Activated CD8-positive, alpha-beta memory T cell treated with anti-CD3 and anti-CD28 coated beads, Interleukin-2, amount 50 U/mL, for 24 hours (primary cell): ENCODE results near the gene PPP2R2B.

Experiments used
- DNase-seq: peaks from one replicate; pipeline ENCODE4 v3.0.0-alpha.2; 2020; ENCODE audit errors: extremely low read depth

PPP2R2B gene

DNA sequence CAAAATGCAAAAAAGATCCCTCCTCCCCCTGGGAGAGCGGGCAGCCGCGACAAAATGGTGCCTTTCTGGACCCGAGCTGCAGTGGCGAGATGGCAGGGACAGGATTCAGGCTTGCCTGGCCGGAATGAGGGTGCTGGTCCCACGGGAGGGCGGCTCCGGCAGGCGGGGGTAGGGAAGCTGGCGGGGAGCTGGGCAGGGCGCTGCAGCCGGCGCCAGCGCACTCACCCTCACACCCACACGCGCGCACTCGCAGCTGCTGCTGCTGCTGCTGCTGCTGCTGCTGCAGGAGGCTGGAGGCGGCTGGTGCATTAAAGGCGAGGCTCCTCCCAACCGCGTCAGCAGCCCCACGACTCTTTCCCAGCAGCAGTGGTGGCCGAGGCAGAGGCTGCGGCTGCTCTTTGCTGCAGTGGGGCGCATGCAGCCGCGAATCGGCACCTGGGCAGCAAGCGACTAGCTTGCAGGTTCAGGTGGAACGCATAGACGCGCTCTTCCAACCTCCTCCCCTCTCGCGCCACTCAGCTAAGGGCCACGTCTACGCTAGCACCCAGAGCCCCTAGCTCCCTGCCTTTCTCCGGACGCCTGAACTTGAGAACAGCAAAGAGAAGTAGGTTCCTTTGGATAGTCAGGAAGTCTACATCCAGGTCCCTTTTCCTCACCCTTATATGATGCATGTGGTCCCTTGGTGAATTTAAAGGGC, at the start of gene PPP2R2B:
Gene PPP2R2B (minus strand): TSS at position 282 of the 697 bp plus-strand sequence.
- DNase-seq = no peak

DNA sequence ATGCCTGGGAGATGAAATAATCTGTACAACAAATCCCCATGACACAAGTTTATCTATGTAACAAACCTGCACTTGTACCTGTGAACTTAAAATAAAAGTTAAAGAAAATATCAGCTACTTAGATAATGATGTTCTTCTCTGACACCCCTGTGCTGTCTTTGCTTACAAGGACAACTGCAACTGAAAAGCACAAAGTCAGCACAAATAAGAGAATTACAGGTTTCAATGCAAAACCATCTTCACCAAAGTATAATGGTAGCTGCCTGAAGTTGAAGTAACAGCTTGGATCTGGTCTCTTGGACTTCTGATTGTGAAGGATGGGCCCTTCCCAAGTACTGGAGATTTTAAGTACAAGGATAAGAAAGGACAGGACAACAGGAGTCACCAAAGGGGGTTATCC, 45.6 kb upstream of the PPP2R2B start:
- DNase-seq = no peak

DNA sequence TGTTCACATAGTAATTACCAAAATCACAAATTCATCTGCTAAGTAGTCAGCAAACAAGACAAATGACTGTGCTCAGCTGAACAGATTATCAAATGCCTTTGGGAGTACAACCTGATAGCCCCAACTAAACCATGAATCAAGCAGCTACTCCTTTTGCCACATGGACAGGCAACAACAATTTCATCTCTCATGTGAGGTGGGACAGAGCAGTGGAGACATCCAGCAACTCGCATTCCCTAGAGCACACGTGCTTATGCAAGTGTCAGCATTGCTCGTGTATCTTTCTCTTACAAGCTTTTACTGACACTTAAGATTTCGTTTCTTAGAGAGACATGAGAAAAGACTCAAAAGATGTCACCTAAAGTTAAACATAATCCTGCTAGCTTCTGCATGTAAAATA, 42.7 kb upstream of the PPP2R2B start:
- no peak for DNase-seq

DNA sequence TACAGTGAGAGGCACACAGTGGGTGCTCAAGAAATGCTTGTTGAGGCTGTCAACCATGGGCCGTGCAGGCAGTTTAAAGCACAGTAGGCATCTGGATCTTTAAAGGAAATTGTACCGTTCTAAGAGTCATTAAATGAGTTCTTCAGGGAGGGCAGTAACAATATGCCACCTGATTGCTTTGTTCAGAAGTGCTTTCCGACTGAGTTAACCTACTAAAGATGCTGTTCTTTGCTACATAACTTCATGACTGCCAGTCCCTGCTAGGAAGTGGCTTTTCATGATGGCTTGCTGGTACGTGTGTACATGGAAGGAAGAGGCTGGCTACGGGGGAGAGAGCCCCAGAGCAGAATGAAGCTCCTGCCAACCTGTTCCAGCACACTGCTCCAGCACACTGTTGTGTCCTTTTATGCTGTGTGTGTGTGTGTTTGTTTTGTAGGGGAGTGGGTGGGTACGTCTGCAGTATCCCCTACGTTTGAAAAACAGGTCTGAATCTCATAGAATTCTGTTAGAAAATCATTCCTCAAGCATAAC, 41.9 kb upstream of the PPP2R2B start:
- DNase-seq = no peak

DNA sequence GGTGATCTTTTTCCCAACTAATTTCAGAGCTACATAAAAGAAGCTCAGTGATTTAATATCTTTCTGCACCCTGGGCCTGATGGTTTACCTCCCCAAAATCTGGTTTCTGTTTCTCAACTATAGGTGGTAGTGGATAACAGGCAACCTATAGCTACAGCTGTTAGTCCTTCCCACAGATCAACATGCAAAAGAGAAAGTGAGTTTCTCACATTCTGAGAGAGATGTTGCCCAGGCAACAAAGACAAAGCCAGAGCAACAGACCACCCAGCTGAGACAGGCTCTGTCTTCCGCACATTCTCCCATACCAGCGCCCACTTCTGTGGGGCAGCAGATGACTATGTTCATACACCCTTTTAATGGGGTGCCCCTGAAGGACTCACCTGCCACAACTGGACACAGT, 40.7 kb upstream of the PPP2R2B start:
- DNase-seq = no peak

DNA sequence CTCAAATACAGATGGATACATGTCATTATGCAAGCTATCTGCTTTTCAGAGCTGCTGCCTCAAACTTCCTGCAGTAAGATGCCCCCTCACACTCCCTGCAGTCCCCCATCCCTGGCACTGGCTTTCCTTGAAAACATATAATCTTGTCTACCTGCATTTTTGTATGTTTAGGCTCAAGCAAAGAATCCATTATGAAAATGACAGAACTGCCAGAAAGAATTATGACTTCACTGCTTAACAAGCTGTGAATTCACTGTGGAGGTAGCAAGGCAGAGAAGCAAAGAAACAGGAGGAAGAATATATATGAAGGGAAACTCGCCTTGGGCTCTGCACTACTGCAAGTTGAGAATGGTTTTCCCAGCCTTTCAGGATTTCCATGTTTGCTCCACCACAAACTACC, 39.4 kb upstream of the PPP2R2B start:
- DNase-seq = no peak

DNA sequence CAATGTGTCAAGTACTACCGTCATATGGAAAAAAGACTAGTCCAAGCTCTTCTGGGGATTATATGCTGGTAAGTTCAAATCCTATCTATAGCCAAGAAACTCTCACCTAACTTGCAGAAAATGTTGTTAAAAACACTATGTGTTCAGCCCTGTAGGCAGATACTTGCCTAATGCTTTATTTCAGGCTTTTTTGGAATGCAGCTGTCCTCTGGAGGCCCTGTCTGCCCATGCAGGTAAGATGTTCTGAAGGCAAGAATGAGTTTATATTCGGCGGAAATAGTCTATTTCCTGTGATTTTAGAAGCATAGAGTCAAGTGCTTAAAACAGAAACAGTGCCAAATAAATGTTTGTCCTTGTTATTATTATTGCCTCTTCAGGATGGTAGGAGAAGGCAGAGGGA, 34.3 kb upstream of the PPP2R2B start:
- no peak for DNase-seq

DNA sequence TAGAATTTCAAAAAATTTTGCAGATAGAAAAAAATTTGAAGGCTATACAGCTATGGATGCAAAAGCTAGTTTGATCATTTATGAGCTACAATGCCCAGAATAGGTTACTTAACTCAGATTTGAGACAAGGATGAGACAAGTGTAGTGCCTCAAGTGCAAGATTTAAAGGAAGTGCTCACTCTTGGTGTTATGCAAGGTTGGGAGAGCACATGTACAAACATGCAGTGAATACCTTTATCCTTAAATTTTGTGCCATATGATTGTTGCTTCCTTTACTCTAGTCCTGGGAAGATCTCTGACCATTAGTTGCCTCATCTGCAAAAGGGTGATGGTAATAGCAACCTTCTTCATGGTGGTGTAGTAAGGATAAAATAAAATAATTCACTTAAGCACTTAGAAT, 31.7 kb upstream of the PPP2R2B start:
- no peak for DNase-seq

DNA sequence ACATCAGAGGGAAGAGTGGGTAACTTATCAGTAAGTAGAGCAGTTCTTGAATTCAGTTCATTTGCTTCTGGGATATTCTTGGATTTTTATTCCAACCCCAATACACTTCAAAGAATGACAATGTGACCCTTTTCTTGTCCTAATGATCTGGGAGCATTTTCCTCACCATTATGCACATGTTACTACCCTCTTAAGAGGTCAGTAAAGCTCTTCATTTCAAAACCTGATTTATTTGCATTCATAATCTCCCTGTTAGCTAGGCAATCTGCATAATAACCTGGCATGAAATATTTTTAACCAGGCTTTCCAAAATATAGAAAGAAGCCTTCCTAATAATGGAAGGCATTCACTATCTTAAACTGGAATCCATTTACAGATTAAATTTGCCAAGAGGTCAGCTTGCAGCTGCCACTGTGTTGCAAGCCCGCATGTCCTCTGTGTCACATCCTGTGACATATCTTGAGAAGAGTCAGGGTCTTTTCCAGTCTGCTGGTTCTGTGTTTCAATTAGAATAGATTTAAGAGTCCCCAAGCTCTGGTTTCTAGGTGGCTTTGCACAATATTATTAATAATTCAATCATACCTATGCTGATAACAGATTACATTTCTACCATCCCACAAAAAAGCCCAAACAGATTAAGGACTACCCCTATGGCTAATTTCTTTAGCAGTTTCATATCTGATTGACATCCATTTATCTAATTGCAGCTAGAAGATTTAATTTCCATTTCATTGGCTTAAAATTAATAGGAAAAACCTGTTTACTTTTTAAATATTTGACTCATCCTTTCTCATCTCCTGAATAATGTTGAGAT, 30.9 kb upstream of the PPP2R2B start:
- no peak for DNase-seq

DNA sequence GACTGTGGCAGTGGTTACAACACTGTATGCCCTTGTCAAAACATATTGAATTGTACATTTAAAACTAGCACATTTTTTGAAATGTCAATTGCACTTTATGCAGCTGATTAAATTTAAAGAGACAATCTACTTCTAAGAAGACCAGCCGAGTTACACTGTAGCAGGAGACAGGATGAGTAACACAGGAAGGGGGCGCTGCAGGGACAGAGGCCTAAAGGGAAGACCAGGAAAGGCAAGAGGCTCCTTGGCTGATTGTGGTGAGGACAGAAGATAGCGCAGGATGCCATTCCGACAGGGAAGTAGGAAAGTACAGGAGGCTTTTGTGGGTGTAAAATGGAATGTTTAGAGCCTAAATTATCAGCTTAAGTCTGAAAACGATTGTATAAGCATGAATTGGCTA, 28.2 kb upstream of the PPP2R2B start:
- no peak for DNase-seq

DNA sequence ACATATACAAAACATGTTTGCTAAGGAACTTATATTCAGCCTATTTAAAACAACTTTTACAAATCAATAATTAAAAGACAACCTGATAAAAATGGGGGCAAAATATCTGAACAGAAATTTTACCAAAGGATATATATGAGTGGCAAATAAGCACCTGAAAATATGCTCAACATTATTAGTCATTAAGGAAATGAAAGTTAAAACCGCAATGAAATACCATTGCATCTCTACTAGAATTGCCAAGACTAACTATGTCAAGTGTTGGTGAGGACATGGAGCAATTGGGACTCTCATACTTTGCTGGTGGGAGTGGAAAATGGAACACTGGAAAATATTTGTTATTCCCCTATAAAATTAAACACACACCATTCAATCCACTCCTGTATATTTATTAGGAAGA, 26.3 kb upstream of the PPP2R2B start:
- no peak for DNase-seq

DNA sequence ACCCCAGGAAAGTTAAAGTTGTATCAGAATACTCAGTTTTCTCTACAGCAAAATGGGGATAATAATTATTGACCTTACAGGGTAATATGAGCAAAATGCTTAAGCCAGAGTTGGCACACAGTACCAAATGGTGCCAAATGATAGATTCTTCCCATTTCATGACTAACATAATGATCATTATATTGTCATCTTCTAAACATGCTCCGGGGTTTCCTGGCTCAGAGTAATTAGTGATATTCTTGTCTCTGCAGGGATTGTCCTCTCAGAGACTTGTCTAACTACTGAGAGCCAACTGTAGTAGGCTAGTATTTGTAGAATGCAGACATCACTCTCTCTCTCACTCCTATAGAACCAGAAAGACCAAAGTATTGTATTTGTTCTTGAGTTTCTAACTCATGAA, 25.2 kb upstream of the PPP2R2B start:
- DNase-seq = no peak

DNA sequence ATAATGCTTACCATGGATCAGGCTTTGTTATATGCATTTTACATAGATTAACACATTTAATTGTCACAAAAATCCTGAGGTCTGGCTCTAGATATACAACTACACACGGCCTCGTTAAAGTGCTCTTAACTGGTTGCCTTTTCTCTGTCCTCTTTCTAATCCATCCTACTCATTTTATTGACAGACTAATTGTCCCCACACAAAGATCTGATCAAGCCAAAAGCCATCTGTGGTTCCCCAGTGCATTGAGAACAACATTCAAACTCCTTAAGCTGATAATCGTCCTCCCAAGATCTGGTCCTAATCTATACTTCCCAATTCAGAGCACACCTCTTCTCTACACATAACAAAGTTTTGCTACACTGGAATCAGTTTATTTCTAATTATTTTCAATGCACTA, 23.9 kb upstream of the PPP2R2B start:
- DNase-seq = no peak

DNA sequence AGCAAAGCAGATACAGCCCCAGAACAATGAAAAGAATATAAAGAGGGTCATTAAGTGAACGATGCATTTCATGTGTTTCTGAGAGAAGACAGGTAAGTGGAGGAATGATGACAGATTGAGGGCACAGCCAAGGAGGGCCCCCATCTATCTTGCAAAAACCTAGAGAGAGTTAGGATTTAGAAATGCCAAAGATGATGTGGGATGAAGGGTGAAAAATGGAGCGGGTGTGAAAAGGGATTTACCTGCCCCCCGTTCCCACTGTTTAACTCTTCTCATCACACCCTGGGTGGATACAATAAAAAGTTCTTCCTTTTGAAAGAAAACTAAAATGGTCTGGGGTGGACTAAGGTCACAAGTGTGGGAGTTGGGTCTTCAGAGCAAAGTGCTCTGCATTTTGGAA, 18.5 kb upstream of the PPP2R2B start:
- DNase-seq = no peak

DNA sequence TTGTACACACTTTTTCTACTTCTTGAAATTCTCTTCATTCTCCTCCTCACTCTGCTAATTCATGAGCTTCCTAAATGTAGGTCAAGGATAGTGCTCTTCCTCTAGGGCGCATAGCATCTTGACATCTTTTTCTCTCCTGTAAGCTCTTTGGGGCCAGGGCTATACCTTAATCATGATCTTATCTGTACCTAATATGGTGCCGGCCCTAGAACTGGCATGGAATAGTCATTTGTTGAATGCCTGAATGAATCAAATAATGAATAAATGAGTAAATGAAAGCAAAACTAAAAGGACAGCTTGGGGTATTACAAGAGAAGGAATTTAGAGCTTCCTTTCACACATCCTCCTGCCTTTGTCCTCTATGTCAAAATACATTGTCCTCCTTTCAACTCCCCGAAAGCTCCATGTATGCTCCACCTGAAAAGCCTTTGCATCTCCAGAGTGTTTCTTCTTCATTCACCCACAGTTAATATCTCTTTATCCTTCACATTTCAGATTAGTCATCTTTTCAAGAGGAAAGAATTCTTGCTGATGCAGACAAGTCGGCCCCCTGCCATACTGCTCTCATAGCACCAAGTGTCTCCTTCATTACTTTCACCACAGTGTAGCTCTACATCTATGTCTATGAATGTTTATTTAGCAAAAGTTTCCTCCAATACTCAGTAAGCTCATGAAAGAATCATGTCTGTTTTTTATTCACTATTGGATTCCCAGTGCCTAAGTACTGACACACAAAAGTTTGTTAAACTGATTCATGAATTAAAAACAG, 16.4 kb upstream of the PPP2R2B start:
- DNase-seq = no peak

DNA sequence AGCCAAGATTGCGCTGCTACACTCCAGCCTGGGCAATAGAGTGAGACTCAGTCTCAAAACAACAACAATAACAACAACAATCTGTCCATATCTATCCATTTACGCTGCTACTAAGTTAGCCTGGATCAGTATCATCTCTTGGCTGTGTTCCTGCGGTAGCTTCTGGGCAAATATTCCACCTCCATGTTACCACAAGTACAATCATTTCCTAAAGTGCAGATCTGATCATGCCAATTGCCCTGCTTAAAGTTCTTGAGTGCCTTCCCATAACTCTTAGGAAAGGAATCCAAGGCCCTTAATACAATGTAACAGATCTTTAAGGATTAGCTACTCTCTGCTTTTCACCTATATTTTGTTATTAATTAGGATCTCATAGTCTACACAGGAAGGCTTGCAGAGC, 15.4 kb upstream of the PPP2R2B start:
- no peak for DNase-seq

DNA sequence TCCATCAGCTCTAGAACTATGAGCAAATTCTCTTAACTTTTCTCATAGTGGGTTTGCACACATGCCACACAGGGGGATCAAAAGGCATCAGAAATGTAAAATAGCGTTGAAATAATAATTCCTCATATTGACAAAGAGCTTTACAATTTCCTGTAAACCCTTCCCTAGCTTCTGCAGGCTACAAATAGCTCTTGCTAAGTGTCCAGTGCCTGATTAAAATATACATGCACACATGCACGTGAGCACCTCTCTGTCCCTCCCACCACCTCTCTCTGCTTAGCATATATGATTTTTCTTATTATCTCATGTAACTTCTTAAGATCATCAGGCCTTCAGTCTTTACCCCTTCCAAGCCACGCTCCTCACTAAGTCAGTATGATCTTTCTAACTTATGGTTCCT, 13.7 kb upstream of the PPP2R2B start:
- no peak for DNase-seq

DNA sequence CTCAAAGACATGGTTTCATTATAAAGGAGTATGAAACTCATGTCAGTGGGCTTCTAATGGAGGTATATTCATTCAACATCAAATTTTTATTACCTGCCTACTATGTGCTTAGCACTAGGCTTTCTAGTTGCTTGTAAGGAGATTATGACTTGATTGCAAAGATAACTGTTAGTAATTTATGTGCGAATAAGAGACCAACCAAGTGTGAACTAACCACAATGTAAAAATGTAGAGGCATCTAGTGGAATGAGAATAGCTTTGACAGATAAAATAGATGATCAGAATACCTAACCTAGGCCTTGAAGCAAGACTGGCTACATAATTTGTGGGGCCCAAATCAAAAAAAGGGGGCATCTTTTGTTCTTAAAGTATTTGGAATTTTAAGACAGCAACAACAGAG, 13.0 kb upstream of the PPP2R2B start:
- no peak for DNase-seq

DNA sequence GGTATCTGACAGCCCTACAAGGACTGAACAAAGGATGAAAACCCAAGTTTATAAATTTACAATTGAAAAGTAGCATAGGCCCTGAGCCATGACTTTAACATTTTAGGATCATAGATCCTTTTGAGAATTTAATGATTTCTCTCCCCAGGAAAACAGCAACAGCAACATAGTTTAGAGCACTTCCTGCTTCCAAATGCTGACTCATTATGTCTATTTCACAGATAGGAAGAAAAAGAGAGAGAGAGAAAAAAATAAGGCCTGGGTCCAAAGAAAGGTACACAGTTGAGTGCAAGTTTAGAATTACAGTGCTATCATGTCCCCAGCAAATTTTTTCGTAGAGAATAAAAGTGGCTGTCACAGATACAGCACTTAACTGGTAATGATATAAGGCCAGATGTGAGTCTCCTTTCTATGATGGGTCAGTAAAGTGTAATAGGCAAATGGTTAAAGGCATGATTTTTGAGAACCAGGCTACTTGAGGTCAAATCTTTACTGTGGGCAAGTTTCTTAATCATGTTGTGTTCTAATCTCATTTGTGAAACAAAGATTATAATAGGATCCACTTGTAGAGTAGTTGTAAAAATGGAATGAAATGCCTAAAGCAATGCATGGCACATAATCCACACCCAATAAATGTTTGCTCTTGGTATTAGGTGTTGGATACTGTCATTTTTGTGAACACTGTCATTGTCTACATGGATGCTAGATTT, 12.3 kb upstream of the PPP2R2B start:
- no peak for DNase-seq

DNA sequence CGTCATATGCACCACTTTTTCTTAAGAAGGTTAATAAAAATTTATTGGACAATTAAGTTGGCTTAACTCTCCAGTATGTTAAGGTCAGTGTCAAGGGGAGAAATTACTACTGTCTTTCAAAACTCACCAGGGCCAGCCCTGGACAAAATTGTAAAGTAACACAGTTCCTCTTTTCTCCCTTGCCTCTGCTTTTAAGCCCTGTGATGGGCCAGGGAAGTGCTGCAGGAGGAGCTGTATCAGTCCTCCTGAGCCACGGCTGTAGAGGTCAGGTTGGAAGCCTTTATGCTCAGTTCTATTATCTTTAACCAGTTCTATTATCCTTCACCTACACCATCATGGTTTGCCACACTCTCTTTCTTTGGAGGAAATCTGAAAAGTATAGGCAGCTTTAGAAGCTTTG, 11.5 kb upstream of the PPP2R2B start:
- no peak for DNase-seq

DNA sequence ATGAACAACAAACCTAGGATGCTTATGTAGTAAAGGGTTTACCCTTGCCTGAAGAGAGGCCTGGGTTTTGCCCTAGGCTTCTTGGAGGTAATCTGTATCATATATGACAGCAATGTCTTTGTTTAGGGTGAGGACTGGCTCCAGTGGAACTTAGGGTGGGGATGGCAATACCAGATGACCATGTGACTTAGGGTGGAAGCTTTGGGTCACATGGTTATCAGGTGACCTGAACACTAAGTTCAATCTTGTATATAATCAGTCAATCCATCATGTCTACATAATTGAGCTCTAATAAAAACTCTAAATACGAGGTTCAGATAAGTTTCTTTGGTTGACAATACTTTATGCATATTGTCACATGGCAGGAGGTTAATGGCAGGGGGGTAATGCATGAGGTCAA, 10.6 kb upstream of the PPP2R2B start:
- DNase-seq = no peak
